Neural progenitor cell (in vitro differentiated cells): Measurements from ENCODE around the gene TTLL9. TPM values are rescaled to one million over a fixed set of nuclear protein-coding genes. Genes with fewer than 3 reads are reported as not detected.
"Not testable (repeated sequence)": the region's sequence is repeated elsewhere in the genome, so short reads cannot be mapped to it uniquely, and the experiment has no call there.

ENCODE experiments used
- DNase-seq: peaks from one replicate; pipeline ENCODE4 v3.0.0-alpha.2; 2016; ENCODE audit warnings: low spot score
- H2AFZ ChIP-seq: fragments of 200-600 bp; sonication (generic); replicated peaks from 2 replicates; pipeline ENCODE4 v1.6.1; 2016; ENCODE audit warnings: antibody characterized with exemption
- H3F3A ChIP-seq: fragments of 200-600 bp; sonication (generic); 2 replicates; pipeline ENCODE4 v1.6.1; 2016; ENCODE audit warnings: antibody characterized with exemption, low read depth
- H3K27ac ChIP-seq: fragments of 200-600 bp; sonication (generic); 2 replicates; pipeline ENCODE4 v1.5.1; 2016; ENCODE audit warnings: mild to moderate bottlenecking
- H3K27me3 ChIP-seq: fragments of 200-600 bp; sonication (generic); 2 replicates; pipeline ENCODE4 v1.6.1; 2016; ENCODE audit warnings: mild to moderate bottlenecking, moderate library complexity
- H3K36me3 ChIP-seq: fragments of 200-600 bp; sonication (generic); 2 replicates; pipeline ENCODE4 v1.5.1; 2016
- H3K4me1 ChIP-seq: fragments of 200-600 bp; sonication (generic); 2 replicates; pipeline ENCODE4 v1.6.1; 2016; ENCODE audit warnings: mixed run types
- H3K4me2 ChIP-seq: fragments of 200-600 bp; sonication (generic); 2 replicates; pipeline ENCODE4 v1.6.1; 2016
- H3K4me3 ChIP-seq: fragments of 200-600 bp; sonication (generic); 2 replicates; pipeline ENCODE4 v1.5.1; 2016
- H3K79me2 ChIP-seq: fragments of 200-600 bp; sonication (generic); 2 replicates; pipeline ENCODE4 v1.6.1; 2016; ENCODE audit warnings: low read depth
- H3K9ac ChIP-seq: fragments of 200-600 bp; sonication (generic); 2 replicates; pipeline ENCODE4 v1.6.1; 2016
- H3K9me3 ChIP-seq: fragments of 200-600 bp; sonication (generic); 2 replicates; pipeline ENCODE4 v1.5.1; 2016; ENCODE audit warnings: low read depth
- H4K20me1 ChIP-seq: fragments of 200-600 bp; sonication (generic); 2 replicates; pipeline ENCODE4 v1.6.1; 2016; ENCODE audit warnings: low read depth
- H3K27ac Mint-ChIP-seq: 3 replicates; pipeline ENCODE4 v1.8.0; 2021; ENCODE audit warnings: mixed read lengths
- H3K27me3 Mint-ChIP-seq: 2 replicates; pipeline ENCODE4 v1.8.0; 2022; ENCODE audit warnings: low read depth, mild to moderate bottlenecking, inconsistent platforms, moderate library complexity, mixed read lengths; ENCODE audit not compliant: insufficient read depth
- H3K36me3 Mint-ChIP-seq: 3 replicates; pipeline ENCODE4 v1.8.0; 2021; ENCODE audit warnings: mixed read lengths
- H3K4me1 Mint-ChIP-seq: 3 replicates; pipeline ENCODE4 v1.8.0; 2021; ENCODE audit warnings: mixed read lengths
- H3K4me3 Mint-ChIP-seq: 3 replicates; pipeline ENCODE4 v1.8.0; 2021; ENCODE audit warnings: mild to moderate bottlenecking, moderate library complexity, mixed read lengths
- H3K9me3 Mint-ChIP-seq: 3 replicates; pipeline ENCODE4 v1.8.0; 2020; ENCODE audit warnings: mixed read lengths
- CTCF ChIP-seq: fragments of 200-600 bp; sonication (generic); IDR thresholded peaks from 2 replicates; pipeline ENCODE4 v1.5.1; 2017; ENCODE audit warnings: antibody characterized with exemption, mild to moderate bottlenecking
- EZH2 ChIP-seq: fragments of 200-600 bp; sonication (generic); IDR thresholded peaks from 2 replicates; pipeline ENCODE4 v1.6.1; 2017; ENCODE audit warnings: antibody characterized with exemption, mild to moderate bottlenecking, moderate library complexity
- EZH2phosphoT487 ChIP-seq: fragments of 200-600 bp; sonication (generic); IDR thresholded peaks from 2 replicates; pipeline ENCODE4 v1.6.1; 2017; ENCODE audit warnings: antibody characterized with exemption
- total RNA-seq: library from RNA; depleted of rRNA; stranded (reverse); fragments of >200 nt; gene quantifications from 2 replicates; pipeline ENCODE4 v1.2.3, GENCODE V29; 2015; ENCODE audit warnings: low replicate concordance

The TTLL9 gene
- total RNA-seq, 1 donor from 2014 or later, result not detected

GRCh38 chr20:31926493-31926892, 56.1 kb downstream of the TTLL9 start:
- no peak for DNase-seq
- Histone ChIP-seq H3K36me3 (no peaks in the 10 kb centered on the region), H4K20me1 (no peaks in the 10 kb centered on the region), H3K27ac (no peak overlapping the region), H3K27me3 (no peaks in the 10 kb centered on the region), H3K9me3 (no peaks in the 10 kb centered on the region), H3K4me1 (peaks cover 8% of the 10 kb centered on the region), H3K4me2 (no peak overlapping the region), H3K9ac (no peak overlapping the region), H2AFZ (no peak overlapping the region), H3K79me2 (no peaks in the 10 kb centered on the region), H3K4me3 (no peak overlapping the region), H3F3A (peaks cover 3% of the 10 kb centered on the region)
- peaks cover 12% of the 10 kb centered on the region for H3K4me1 Mint-ChIP-seq
- no peaks in the 10 kb centered on the region for H3K36me3 Mint-ChIP-seq
- no peak overlapping the region for H3K4me3 Mint-ChIP-seq
- peaks cover 4% of the 10 kb centered on the region for H3K27me3 Mint-ChIP-seq
- no peak overlapping the region for H3K27ac Mint-ChIP-seq
- H3K9me3 Mint-ChIP-seq, result no peaks in the 10 kb centered on the region
- TF ChIP-seq EZH2 (no peak), CTCF (no peak), EZH2phosphoT487 (no peak)

DNA sequence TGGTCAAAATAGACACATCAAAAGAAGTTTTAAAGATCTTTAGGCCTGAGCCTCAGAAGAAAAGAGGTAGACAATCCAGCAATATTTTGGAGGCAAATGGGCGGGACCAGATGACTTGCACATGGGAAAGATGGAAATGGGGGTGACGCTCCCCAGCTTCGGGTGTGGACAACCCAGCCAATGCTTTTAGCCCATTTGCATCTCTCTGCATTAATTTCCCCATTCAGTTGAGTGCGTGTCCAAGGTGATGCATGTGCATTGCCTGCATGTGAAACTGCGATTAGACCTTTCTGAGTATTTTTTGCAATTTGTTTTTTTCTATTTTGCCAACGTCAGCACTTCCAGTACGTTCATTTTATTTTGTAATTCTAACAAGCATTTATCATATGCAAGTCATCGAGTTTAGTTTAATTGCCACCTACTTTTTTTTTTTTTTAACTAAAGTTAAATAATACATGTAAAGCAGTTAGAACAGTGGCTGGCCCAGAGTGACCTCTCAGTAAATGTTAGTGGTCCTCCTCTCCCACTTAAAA, 57.3 kb downstream of the TTLL9 start:
- no peak overlapping the region for H3K9ac ChIP-seq
- H3K4me3 ChIP-seq, result no peak overlapping the region
- no peaks in the 10 kb centered on the region for H3K9me3 ChIP-seq
- no peak for DNase-seq
- H3K27ac ChIP-seq, result no peak overlapping the region
- H2AFZ ChIP-seq, result no peak overlapping the region
- no peaks in the 10 kb centered on the region for H3K36me3 Mint-ChIP-seq
- peaks cover 8% of the 10 kb centered on the region for H3K4me1 ChIP-seq
- no peak overlapping the region for H3K4me2 ChIP-seq
- no peaks in the 10 kb centered on the region for H3K36me3 ChIP-seq
- no peak overlapping the region for H3K4me3 Mint-ChIP-seq
- H3K27me3 Mint-ChIP-seq, result peaks cover 2% of the 10 kb centered on the region
- no peaks in the 10 kb centered on the region for H3K79me2 ChIP-seq
- H3F3A ChIP-seq, result peaks cover 3% of the 10 kb centered on the region
- no peaks in the 10 kb centered on the region for H4K20me1 ChIP-seq
- TF ChIP-seq CTCF (no peak), EZH2phosphoT487 (no peak), EZH2 (no peak)
- no peaks in the 10 kb centered on the region for H3K27me3 ChIP-seq
- H3K27ac Mint-ChIP-seq, result no peak overlapping the region
- H3K4me1 Mint-ChIP-seq, result peaks cover 12% of the 10 kb centered on the region
- no peaks in the 10 kb centered on the region for H3K9me3 Mint-ChIP-seq

- not testable (repeated sequence) for H3K79me2 ChIP-seq
These were observed 59.2 kb downstream of the TTLL9 start for GRCh38 chr20:31929631-31930030.

GRCh38 chr20:31930779-31931178, 60.3 kb downstream of the TTLL9 start:
- Mint-ChIP-seq H3K27ac (no peak overlapping the region), H3K4me1 (no peaks in the 10 kb centered on the region), H3K36me3 (no peaks in the 10 kb centered on the region), H3K27me3 (peaks cover 5% of the 10 kb centered on the region), H3K9me3 (no peaks in the 10 kb centered on the region), H3K4me3 (no peak overlapping the region)
- Histone ChIP-seq H3K27me3 (no peaks in the 10 kb centered on the region), H3K9ac (no peak overlapping the region), H3K36me3 (no peaks in the 10 kb centered on the region), H2AFZ (peak overlapping the region; percentile 17), H4K20me1 (no peaks in the 10 kb centered on the region), H3K4me3 (no peak overlapping the region), H3K27ac (no peak overlapping the region), H3K79me2 (no peaks in the 10 kb centered on the region), H3K4me1 (peaks cover 4% of the 10 kb centered on the region), H3K4me2 (no peak overlapping the region), H3K9me3 (no peaks in the 10 kb centered on the region), H3F3A (no peaks in the 10 kb centered on the region)
- DNase-seq, result no peak
- TF ChIP-seq CTCF, result no peak
- no peak for TF ChIP-seq EZH2
- TF ChIP-seq EZH2phosphoT487, result no peak

More at GRCh38 chr20:31929631-31930030, 59.2 kb downstream of the TTLL9 start:
- not testable (repeated sequence) for H3K9me3 Mint-ChIP-seq, H3K36me3 Mint-ChIP-seq, H3K4me1 ChIP-seq, H3K4me3 ChIP-seq, H3K4me3 Mint-ChIP-seq, H3K36me3 ChIP-seq, H4K20me1 ChIP-seq, H3K9ac ChIP-seq, H3F3A ChIP-seq, H3K27ac ChIP-seq, H3K4me2 ChIP-seq, H3K27me3 ChIP-seq, H3K4me1 Mint-ChIP-seq, H2AFZ ChIP-seq, H3K27me3 Mint-ChIP-seq, H3K27ac Mint-ChIP-seq, H3K9me3 ChIP-seq, DNase-seq
